Mucosa of descending colon (tissue), 3 donors: Measurements from ENCODE around the gene PAK4. TPM values are rescaled to one million over a fixed set of nuclear protein-coding genes. Genes with fewer than 3 reads are reported as not detected.

Source experiments
- ATAC-seq: fragments of 200-7000 bp; cut with Tn5 transposase; one replicate; pipeline ENCODE4 v1.9.1; 2020; ENCODE audit warnings: mild to moderate bottlenecking, moderate library complexity
- DNase-seq, 3 donors: peaks; one replicate each; pipeline ENCODE4 v3.0.0-alpha.2; 2020
- H3K36me3 ChIP-seq: fragments of 200-600 bp; one replicate; pipeline ENCODE4 v1.8.0; 2021; ENCODE audit warnings: low read depth, mild to moderate bottlenecking
- H3K4me1 ChIP-seq: fragments of 200-600 bp; one replicate; pipeline ENCODE4 v1.8.0; 2021; ENCODE audit warnings: low read depth, mild to moderate bottlenecking
- H3K4me3 ChIP-seq: fragments of 200-600 bp; one replicate; pipeline ENCODE4 v1.8.0; 2021; ENCODE audit warnings: mild to moderate bottlenecking
- H3K9me3 ChIP-seq: fragments of 200-600 bp; one replicate; pipeline ENCODE4 v1.8.0; 2021; ENCODE audit warnings: mild to moderate bottlenecking
- intact Hi-C, 2 donors: fragments of 100-400 bp; cut with DNase I in 1 of 2; cut with micrococcal nuclease in 1 of 2; formaldehyde crosslinking; loops; one replicate each; pipeline versions ENCODE4 v1.11.0 to v1.11.1; 2022; cut with DNase I, micrococcal nuclease
- total RNA-seq, 3 donors: library from RNA; stranded (reverse); fragmentation: NEBNext Ultra II Directional in 2 of 3; extraction: Animal tissue kit (Norgen Biotek cat#: 25700) in 2 of 3; gene quantifications; one replicate each; pipeline versions ENCODE4 v1.2.1 to v1.2.4, GENCODE V29; 2021 to 2023
- TF ChIP-seq, protein P1 (sequence below): fragments of 200-600 bp; IDR thresholded peaks from one replicate; pipeline ENCODE4 v1.8.0; 2022; ENCODE audit warnings: antibody characterized with exemption, mild to moderate bottlenecking
- donor health status: DM: no; HTN: no; CAD: no; lungs with moderate emphysema.
- donor health status: DM: no; HTN: no; CAD: no.
- donor health status: DM: no; HTN: yes; CAD: no.

Gene PAK4
- total RNA-seq, 3 donors from 2014 or later, result 54.4 to 116 (median 76.5) TPM

GRCh38 chr19:39206122-39206521 lies 80.5 kb downstream of the PAK4 start:
- intact Hi-C loops, result no loop called here
- no peak overlapping the region for H3K4me3 ChIP-seq
- DNase-seq (no peak), ATAC-seq (no peak)
- H3K9me3 ChIP-seq, result no peaks in the 10 kb centered on the region
- H3K4me1 ChIP-seq, result no peaks in the 10 kb centered on the region
- TF ChIP-seq, protein P1, sequence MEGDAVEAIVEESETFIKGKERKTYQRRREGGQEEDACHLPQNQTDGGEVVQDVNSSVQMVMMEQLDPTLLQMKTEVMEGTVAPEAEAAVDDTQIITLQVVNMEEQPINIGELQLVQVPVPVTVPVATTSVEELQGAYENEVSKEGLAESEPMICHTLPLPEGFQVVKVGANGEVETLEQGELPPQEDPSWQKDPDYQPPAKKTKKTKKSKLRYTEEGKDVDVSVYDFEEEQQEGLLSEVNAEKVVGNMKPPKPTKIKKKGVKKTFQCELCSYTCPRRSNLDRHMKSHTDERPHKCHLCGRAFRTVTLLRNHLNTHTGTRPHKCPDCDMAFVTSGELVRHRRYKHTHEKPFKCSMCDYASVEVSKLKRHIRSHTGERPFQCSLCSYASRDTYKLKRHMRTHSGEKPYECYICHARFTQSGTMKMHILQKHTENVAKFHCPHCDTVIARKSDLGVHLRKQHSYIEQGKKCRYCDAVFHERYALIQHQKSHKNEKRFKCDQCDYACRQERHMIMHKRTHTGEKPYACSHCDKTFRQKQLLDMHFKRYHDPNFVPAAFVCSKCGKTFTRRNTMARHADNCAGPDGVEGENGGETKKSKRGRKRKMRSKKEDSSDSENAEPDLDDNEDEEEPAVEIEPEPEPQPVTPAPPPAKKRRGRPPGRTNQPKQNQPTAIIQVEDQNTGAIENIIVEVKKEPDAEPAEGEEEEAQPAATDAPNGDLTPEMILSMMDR, result no peak
- no peaks in the 10 kb centered on the region for H3K36me3 ChIP-seq

- H3K36me3 ChIP-seq, result no peaks in the 10 kb centered on the region
- H3K4me3 ChIP-seq, result no peak overlapping the region
- H3K9me3 ChIP-seq, result no peaks in the 10 kb centered on the region
- TF ChIP-seq, protein P1, result no peak
- no peaks in the 10 kb centered on the region for H3K4me1 ChIP-seq
- DNase-seq (no peak), ATAC-seq (no peak)
- intact Hi-C loops, result no loop called here
These were observed 81.8 kb downstream of the PAK4 start for GRCh38 chr19:39207293-39207836.

DNA sequence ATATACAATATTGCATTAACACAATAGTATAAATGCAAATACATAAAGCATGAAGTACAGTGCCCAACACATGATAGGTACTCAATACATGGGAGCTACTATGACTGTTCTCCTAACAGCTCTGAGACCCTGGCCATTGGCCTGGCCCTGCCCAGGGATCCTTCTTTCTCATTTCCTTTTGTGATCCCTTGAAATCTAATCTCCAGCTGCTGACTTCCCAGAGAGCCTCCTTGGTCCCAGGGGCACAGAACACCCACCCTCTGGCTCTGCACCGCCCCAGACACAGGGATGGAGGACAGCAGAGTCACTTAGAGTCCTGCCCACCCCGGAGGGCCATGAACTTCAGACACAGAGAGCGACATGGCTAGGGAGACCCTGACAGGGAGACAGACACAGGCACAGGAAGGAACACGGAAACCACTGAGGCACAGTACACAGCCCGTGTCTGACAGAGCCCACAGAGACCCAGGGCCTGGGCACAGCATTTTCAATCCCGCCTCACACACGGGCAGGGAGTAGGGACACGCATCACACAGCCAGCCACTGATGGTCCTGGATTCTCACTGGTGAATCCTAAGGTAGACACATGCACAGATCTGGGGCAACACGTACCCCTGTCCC lies 82.7 kb downstream of the PAK4 start:
- Histone ChIP-seq H3K4me1 (no peaks in the 10 kb centered on the region), H3K9me3 (no peaks in the 10 kb centered on the region), H3K4me3 (no peak overlapping the region), H3K36me3 (no peaks in the 10 kb centered on the region)
- TF ChIP-seq, protein P1, result no peak
- intact Hi-C loops, result no loop called here
- ATAC-seq (no peak), DNase-seq (no peak)

- DNase-seq, result no peak
- intact Hi-C loops, result no loop called here
- H3K4me1 ChIP-seq, result no peaks in the 10 kb centered on the region
- ATAC-seq, result no peak
- TF ChIP-seq, protein P1, result no peak
- H3K36me3 ChIP-seq, result no peaks in the 10 kb centered on the region
- no peaks in the 10 kb centered on the region for H3K9me3 ChIP-seq
- H3K4me3 ChIP-seq, result no peak overlapping the region
These were observed 83.6 kb downstream of the PAK4 start for GRCh38 chr19:39209196-39209595.

DNA sequence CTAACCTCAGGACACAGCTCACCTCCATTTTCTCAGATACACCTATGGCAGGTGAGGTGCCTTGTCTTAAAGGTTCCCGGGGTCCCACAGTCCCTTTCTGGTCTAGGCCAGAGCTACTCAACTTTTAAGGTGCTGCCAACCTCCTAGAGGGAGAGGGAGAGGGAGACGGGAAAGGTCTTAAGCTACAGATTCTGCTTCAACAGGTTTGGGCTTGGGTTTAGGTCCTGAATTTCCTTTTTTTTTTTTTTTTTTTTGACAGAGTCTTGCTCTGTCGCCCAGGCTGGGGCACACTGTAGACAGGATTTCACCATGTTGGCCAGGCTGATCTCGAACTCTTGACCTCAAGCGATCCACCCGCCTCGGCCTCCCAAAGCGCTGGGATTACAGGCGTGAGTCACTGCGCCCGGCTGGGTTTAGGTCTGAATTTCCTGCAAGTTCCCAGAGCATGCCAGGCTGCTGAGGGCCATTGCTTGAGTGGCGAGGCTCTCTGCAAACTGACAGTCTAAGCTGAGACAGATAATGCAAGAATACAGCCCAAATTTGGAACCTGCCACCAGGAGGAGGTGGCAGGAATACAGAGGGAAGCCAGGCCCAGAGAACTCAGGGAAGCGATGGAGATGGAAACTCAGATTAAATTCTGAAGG lies 86.3 kb downstream of the PAK4 start:
- intact Hi-C loops, result no loop called here
- no peak for DNase-seq
- Histone ChIP-seq H3K4me1 (no peaks in the 10 kb centered on the region), H3K36me3 (no peaks in the 10 kb centered on the region), H3K9me3 (no peaks in the 10 kb centered on the region), H3K4me3 (no peak overlapping the region)
- no peak for ATAC-seq
- TF ChIP-seq, protein P1, result no peak
